IMR-90 (cell line): ENCODE measurements around the gene TGM2. TPM values are rescaled to one million over a fixed set of nuclear protein-coding genes. Genes with fewer than 3 reads are reported as not detected.

Experiments used
- ATAC-seq: fragments of 200-7000 bp; cut with Tn5 transposase; 2 replicates; pipeline ENCODE4 v1.9.1; 2020; ENCODE audit warnings: low read depth, mild to moderate bottlenecking, moderate library complexity
- BruUV-seq: library from RNA; stranded (reverse); fragments of 400-500 nt; replicated peaks from 2 replicates; lab custom pipeline; 2021; lab: Mats Ljungman, UMichigan
- CTCF ChIA-PET: fragments of 300-600 bp; formaldehyde crosslinking; extraction: SDS; loops from one replicate; lab custom pipeline; 2021; ENCODE audit warnings: antibody characterized with exemption; lab: Yijun Ruan, JAX
- POLR2A ChIA-PET: fragments of 300-600 bp; sonication (Branson Sonifier 250); formaldehyde crosslinking; loops from one replicate; lab custom pipeline; 2022; ENCODE audit warnings: antibody characterized with exemption; ENCODE audit not compliant: unreplicated experiment; lab: Charles Lee
- DNase-seq: peaks from one replicate; pipeline ENCODE4 v3.0.0; 2013
- H2AFZ ChIP-seq: replicated peaks from 2 replicates; pipeline ENCODE3; 2013; ENCODE audit warnings: low read length, mild to moderate bottlenecking; ENCODE audit not compliant: poor library complexity
- H2AK5ac ChIP-seq: 2 replicates; pipeline ENCODE4 v1.6.1; 2013; ENCODE audit warnings: low read depth, low read length, inconsistent platforms
- H2AK9ac ChIP-seq: replicated peaks from 2 replicates; pipeline ENCODE3; 2013; ENCODE audit warnings: mild to moderate bottlenecking, low read depth, low read length, moderate library complexity; ENCODE audit not compliant: poor library complexity
- H2BK120ac ChIP-seq: 2 replicates; pipeline ENCODE4 v1.6.1; 2013; ENCODE audit warnings: low read depth, low read length, inconsistent platforms
- H2BK15ac ChIP-seq: 3 replicates; pipeline ENCODE4 v1.6.1; 2013; ENCODE audit warnings: low read depth, low read length, inconsistent platforms
- H2BK20ac ChIP-seq: 2 replicates; pipeline ENCODE4 v1.6.1; 2013; ENCODE audit warnings: low read depth, mild to moderate bottlenecking, inconsistent platforms, low read length, moderate library complexity
- H2BK5ac ChIP-seq: 2 replicates; pipeline ENCODE4 v1.6.1; 2013; ENCODE audit warnings: mild to moderate bottlenecking, low read depth, low read length, inconsistent platforms; ENCODE audit not compliant: poor library complexity, severe bottlenecking
- H3K14ac ChIP-seq: replicated peaks from 2 replicates; pipeline ENCODE4 v1.6.1; 2013; ENCODE audit warnings: low read depth, low read length, inconsistent platforms
- H3K18ac ChIP-seq: 2 replicates; pipeline ENCODE4 v1.6.1; 2013; ENCODE audit warnings: low read depth, low read length, control low read depth
- H3K23ac ChIP-seq: 2 replicates; pipeline ENCODE4 v1.6.1; 2013; ENCODE audit warnings: low read depth, low read length, inconsistent platforms
- H3K27ac ChIP-seq: 2 replicates; pipeline ENCODE4 v1.5.1; 2013; ENCODE audit warnings: mild to moderate bottlenecking, control low read depth, low read length; ENCODE audit not compliant: insufficient read depth
- H3K27me3 ChIP-seq: 2 replicates; pipeline ENCODE4 v1.6.1; 2013; ENCODE audit warnings: low read length; ENCODE audit not compliant: control insufficient read depth, insufficient read depth
- H3K36me3 ChIP-seq: 2 replicates; pipeline ENCODE4 v1.6.1; 2013; ENCODE audit warnings: low read length, mixed read lengths; ENCODE audit not compliant: control insufficient read depth, insufficient read depth
- H3K4ac ChIP-seq: 2 replicates; pipeline ENCODE4 v1.6.1; 2013; ENCODE audit warnings: low read depth, low read length, inconsistent platforms
- H3K4me1 ChIP-seq: 2 replicates; pipeline ENCODE4 v1.6.1; 2013; ENCODE audit warnings: low read length, mixed read lengths; ENCODE audit not compliant: control insufficient read depth, insufficient read depth
- H3K4me2 ChIP-seq: 2 replicates; pipeline ENCODE4 v1.6.1; 2013; ENCODE audit warnings: low read depth, mild to moderate bottlenecking, control low read depth, low read length, moderate library complexity
- H3K4me3 ChIP-seq: 2 replicates; pipeline ENCODE4 v1.5.1; 2013; ENCODE audit warnings: low read depth, mild to moderate bottlenecking, control low read depth, low read length, moderate library complexity; ENCODE audit not compliant: insufficient read depth
- H3K56ac ChIP-seq: 2 replicates; pipeline ENCODE4 v1.6.1; 2013; ENCODE audit warnings: low read length, inconsistent platforms; ENCODE audit not compliant: insufficient read depth; ENCODE audit errors: extremely low read depth
- H3K79me1 ChIP-seq, 2 experiments: 2 replicates each; pipeline ENCODE4 v1.6.1; 2013; ENCODE audit warnings: low read length in 2 of 2, inconsistent platforms in 1 of 2, low read depth in 1 of 2
- H3K9ac ChIP-seq: 2 replicates; pipeline ENCODE4 v1.6.1; 2013; ENCODE audit warnings: low read depth, low read length, control low read depth
- H3K9me1 ChIP-seq: 2 replicates; pipeline ENCODE4 v1.6.1; 2013; ENCODE audit warnings: low read length, inconsistent platforms; ENCODE audit not compliant: insufficient read depth
- H3K9me3 ChIP-seq: 2 replicates; pipeline ENCODE4 v1.6.1; 2013; ENCODE audit warnings: low read length; ENCODE audit not compliant: control insufficient read depth, insufficient read depth
- H4K20me1 ChIP-seq: 2 replicates; pipeline ENCODE4 v1.6.1; 2013; ENCODE audit warnings: low read length, inconsistent platforms; ENCODE audit not compliant: insufficient read depth
- H4K5ac ChIP-seq: 2 replicates; pipeline ENCODE4 v1.6.1; 2013; ENCODE audit warnings: mild to moderate bottlenecking, low read depth, low read length, control low read depth
- H4K8ac ChIP-seq, 2 experiments: 2 replicates each; pipeline ENCODE4 v1.6.1; 2013; ENCODE audit warnings: low read depth in 2 of 2, low read length in 2 of 2, control low read depth in 1 of 2, inconsistent platforms in 1 of 2
- H4K91ac ChIP-seq: 2 replicates; pipeline ENCODE4 v1.6.1; 2013; ENCODE audit warnings: low read depth, low read length, inconsistent platforms; ENCODE audit not compliant: insufficient read depth
- BHLHE40 ChIP-seq: fragments of 150-350 bp; IDR thresholded peaks from 2 replicates; pipeline ENCODE4 v1.6.1; 2016; ENCODE audit warnings: mild to moderate bottlenecking, low read depth, low read length
- CEBPB ChIP-seq: IDR thresholded peaks from 2 replicates; pipeline ENCODE4 v1.6.1; 2012; ENCODE audit warnings: low read depth, low read length, improper control_type of control experiment
- CHD1 ChIP-seq: IDR thresholded peaks from 2 replicates; pipeline ENCODE4 v1.6.1; 2012; ENCODE audit warnings: low read depth, low read length, improper control_type of control experiment
- CTCF ChIP-seq: conservative IDR thresholded peaks from 2 replicates; pipeline ENCODE4 v1.5.1; 2012; ENCODE audit warnings: mild to moderate bottlenecking, low read depth, low read length, improper control_type of control experiment
- ELK1 ChIP-seq: fragments of 150-350 bp; IDR thresholded peaks from 2 replicates; pipeline ENCODE4 v1.6.1; 2016; ENCODE audit warnings: low read depth, mild to moderate bottlenecking, low read length, moderate library complexity, borderline replicate concordance
- FOS ChIP-seq: fragments of 150-350 bp; IDR thresholded peaks from 2 replicates; pipeline ENCODE4 v1.6.1; 2016; ENCODE audit warnings: low read depth, low read length
- MAFK ChIP-seq: IDR thresholded peaks from 2 replicates; pipeline ENCODE4 v1.6.1; 2012; ENCODE audit warnings: low read depth, low read length, improper control_type of control experiment
- MAZ ChIP-seq: IDR thresholded peaks from 2 replicates; pipeline ENCODE4 v1.6.1; 2012; ENCODE audit warnings: low read depth, mild to moderate bottlenecking, low read length, improper control_type of control experiment, moderate library complexity, borderline replicate concordance
- MXI1 ChIP-seq: IDR thresholded peaks from 2 replicates; pipeline ENCODE4 v1.6.1; 2012; ENCODE audit warnings: low read depth, mild to moderate bottlenecking, low read length, moderate library complexity, borderline replicate concordance
- NFE2L2 ChIP-seq: fragments of 150-350 bp; IDR thresholded peaks from 2 replicates; pipeline ENCODE4 v1.6.1; 2016; ENCODE audit warnings: low read depth, mild to moderate bottlenecking, low read length
- POLR2A ChIP-seq: IDR thresholded peaks from 2 replicates; pipeline ENCODE4 v1.6.1; 2012; ENCODE audit warnings: mild to moderate bottlenecking, low read depth, low read length
- RAD21 ChIP-seq: IDR thresholded peaks from 2 replicates; pipeline ENCODE4 v1.6.1; 2012; ENCODE audit warnings: low read length, improper control_type of control experiment
- RCOR1 ChIP-seq: IDR thresholded peaks from 2 replicates; pipeline ENCODE4 v1.6.1; 2012; ENCODE audit warnings: mild to moderate bottlenecking, low read length, improper control_type of control experiment; ENCODE audit not compliant: insufficient replicate concordance
- RFX5 ChIP-seq: IDR thresholded peaks from 2 replicates; pipeline ENCODE4 v1.8.0; 2012; ENCODE audit warnings: low read depth, mild to moderate bottlenecking, low read length, moderate library complexity
- SMC3 ChIP-seq: fragments of 150-350 bp; IDR thresholded peaks from 2 replicates; pipeline ENCODE4 v1.6.1; 2016; ENCODE audit warnings: low read depth, mild to moderate bottlenecking, antibody characterized with exemption, low read length, moderate library complexity
- USF2 ChIP-seq: fragments of 150-350 bp; IDR thresholded peaks from 2 replicates; pipeline ENCODE4 v1.6.1; 2017; ENCODE audit warnings: mild to moderate bottlenecking, antibody characterized with exemption, low read length, low read depth
- WGBS, 2 experiments: methylation state at CpG; one replicate each; pipeline versions ENCODE4 v1.1.5 to v1.1.7; 2013; ENCODE audit warnings: missing lambda C conversion rate in 2 of 2; ENCODE audit not compliant: insufficient read length in 1 of 2; ENCODE audit errors: extremely low coverage in 2 of 2; 5-methylcytosine and 5-hydroxymethylcytosine counted together
- dilution Hi-C: fragments of 300-500 bp; cut with HindIII; formaldehyde crosslinking; loops from one replicate; pipeline ENCODE4 v1.14.3; 2018; ENCODE audit warnings: low sequenced_read_pairs; ENCODE audit not compliant: unreplicated experiment
- in situ Hi-C: fragments of 300-500 bp; cut with MboI; formaldehyde crosslinking; loops from 3 replicates; pipeline ENCODE4 v1.14.3; 2019; ENCODE audit warnings: low sequenced_read_pairs, inconsistent platforms, mixed read lengths
- intact Hi-C: fragments of 100-400 bp; cut with micrococcal nuclease; formaldehyde crosslinking; loops from 2 replicates; pipeline ENCODE4 v1.10.0; 2022
- polyA plus RNA-seq, 3 experiments: library from polyadenylated mRNA; depleted of rRNA; stranded (reverse); fragments of >200 nt; gene quantifications; 2 replicates each; pipeline ENCODE4 v1.2.3, GENCODE V29; 2012; ENCODE audit warnings: low replicate concordance in 1 of 3
- total RNA-seq: library from RNA; depleted of rRNA; stranded (reverse); fragments of >200 nt; gene quantifications from 2 replicates; pipeline ENCODE4 v1.2.3, GENCODE V29; 2012

Gene TGM2
- total and polyA plus RNA-seq, 2 of the 4 experiments (the other 2 are of a cell fraction): 239 to 268 TPM

- no peak overlapping the region for H3K4me3 ChIP-seq
- H3K23ac ChIP-seq: no peak overlapping the region; the same call in 1 of the 2 replicates
- peak overlapping the region; percentile 68; the same call in 1 of the 3 replicates for H2BK15ac ChIP-seq
- no peak overlapping the region for H3K18ac ChIP-seq
- WGBS, 2 experiments: 100% methylated on average over 1 of the region's 8 CpGs; no CpG with 5 or more reads in 1 of the 2 experiments
- intact Hi-C loops: no loop called here
- POLR2A ChIA-PET: no interaction called here
- peak overlapping the region; percentile 72; the same call in 1 of the 2 replicates for H2BK20ac ChIP-seq
- H2BK5ac ChIP-seq: no peak overlapping the region
- H3K4ac ChIP-seq: peak overlapping the region; percentile 76; the same call in 1 of the 2 replicates
- no peak overlapping the region for H3K56ac ChIP-seq
- no peak overlapping the region for H2AFZ ChIP-seq
- no peak overlapping the region for H3K27ac ChIP-seq
- no peak overlapping the region; a peak in 1 of 4 replicates for H4K8ac ChIP-seq
- peak overlapping the region; percentile 34; the same call in 1 of the 2 replicates for H3K14ac ChIP-seq
- H4K91ac ChIP-seq: peak overlapping the region; percentile 41; the same call in 1 of the 2 replicates
- H3K9ac ChIP-seq: no peak overlapping the region
- ATAC-seq (no peak), DNase-seq (no peak)
- no peaks in the 10 kb centered on the region for H3K36me3 ChIP-seq
- H3K27me3 ChIP-seq: no peaks in the 10 kb centered on the region
- dilution Hi-C loops: no loop called here
- peak overlapping the region; percentile 35 for H2AK9ac ChIP-seq
- peaks cover 35% of the 10 kb centered on the region for H3K9me1 ChIP-seq
- H3K4me2 ChIP-seq: no peak overlapping the region
- no peaks in the 10 kb centered on the region for H3K79me1 ChIP-seq
- in situ Hi-C loops: no loop called here
- peaks cover 20% of the 10 kb centered on the region for H3K4me1 ChIP-seq
- H4K5ac ChIP-seq: no peak overlapping the region; the same call in 1 of the 2 replicates
- no TSS peak for BruUV-seq
- CTCF ChIA-PET: interaction anchor here (1.5 kb wide), 1 partner anchor 39 kb away, joined by 5 read pairs; no protein-coding TSS in a partner anchor
- H2AK5ac ChIP-seq: peak overlapping the region; percentile 93; the same call in 1 of the 2 replicates
- TF ChIP-seq NFE2L2: no peak
- no peak for TF ChIP-seq MXI1
- no peak for TF ChIP-seq ELK1
- TF ChIP-seq CTCF: no peak
- TF ChIP-seq BHLHE40: no peak
- TF ChIP-seq USF2: no peak
- no peak for TF ChIP-seq MAFK
- TF ChIP-seq POLR2A: no peak
- TF ChIP-seq CEBPB: no peak
- no peak for TF ChIP-seq RFX5
- TF ChIP-seq RCOR1: no peak
- no peak for TF ChIP-seq SMC3
- no peak for TF ChIP-seq RAD21
- no peak for TF ChIP-seq FOS
- TF ChIP-seq MAZ: no peak
- TF ChIP-seq CHD1: no peak
- H2BK120ac ChIP-seq: peak overlapping the region; percentile 66; the same call in 1 of the 2 replicates
- H4K20me1 ChIP-seq: no peaks in the 10 kb centered on the region
- H3K9me3 ChIP-seq: no peaks in the 10 kb centered on the region
These were observed 52.2 kb downstream of the TGM2 start for GRCh38 chr20:38112930-38113294.
